Measurements from ENCODE around the gene C11orf86. TPM values are rescaled to one million over a fixed set of nuclear protein-coding genes. Genes with fewer than 3 reads are reported as not detected.
A peak's percentile ranks its signal among the peaks of the same experiment; 100 is the strongest.

The C11orf86 gene
- polyA plus RNA-seq, 1 experiment, result not detected

DNA sequence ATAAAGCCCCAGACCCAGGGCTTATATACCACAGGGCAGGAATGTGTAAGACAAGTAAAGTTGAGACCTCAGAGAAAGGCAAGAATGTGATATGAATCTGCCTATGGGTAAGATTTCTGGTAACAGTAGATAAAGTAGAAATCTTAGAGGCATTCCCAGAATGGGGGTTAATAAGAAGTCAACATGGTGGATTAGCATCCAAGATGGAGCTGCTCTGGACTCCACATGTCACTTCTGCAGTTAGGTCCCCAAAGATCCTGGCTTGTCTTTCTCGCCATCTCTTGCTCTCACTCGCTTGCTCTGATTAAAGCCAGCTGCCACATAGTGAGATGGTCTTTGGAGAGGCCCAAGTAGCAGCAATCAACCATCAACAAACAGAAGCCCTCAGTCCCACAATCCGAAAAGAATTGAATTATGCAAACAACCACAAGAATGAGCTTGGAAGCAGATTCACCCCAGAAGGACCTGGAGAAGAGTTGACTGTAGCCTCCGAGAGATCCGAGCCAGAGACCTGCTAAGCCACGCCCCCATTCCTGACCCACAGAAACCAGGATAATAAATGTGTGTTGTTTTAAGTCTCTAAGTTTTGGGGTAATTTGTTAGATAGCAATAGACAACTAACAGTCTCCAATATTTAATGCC is 5.4 kb upstream of the C11orf86 start:
- Histone ChIP-seq H3K4me3 (ENCODE audit: low read depth, low read length) (no peak overlapping the region), H3K27ac (ENCODE audit: low read depth, low read length) (peak overlapping the region; percentile 98), H3K27me3 (ENCODE audit: control insufficient read depth, insufficient read depth, low read length) (no peaks in the 10 kb centered on the region), H3K9me3 (ENCODE audit: control insufficient read depth, insufficient read depth, low read length) (no peaks in the 10 kb centered on the region)
- ChIA-PET POLR2A (interaction anchor here (0.6 to 1.2 kb wide), 5 partner anchors 18 to 126 kb away, joined by 3 to 10 read pairs (median 3); partner anchors contain the start of gene RCE1), CTCF (interaction anchor here (0.6 kb wide), 1 partner anchor 11 kb away, joined by 3 read pairs; the partner anchor contains the start of gene PC)
- TF ChIP-seq CTCF (IDR thresholded peaks at IDR 0.05; ENCODE audit: low read depth, low read length), result no peak
- peak; percentile 66 for DNase-seq (ENCODE audit: low read depth, low spot score)

DNA sequence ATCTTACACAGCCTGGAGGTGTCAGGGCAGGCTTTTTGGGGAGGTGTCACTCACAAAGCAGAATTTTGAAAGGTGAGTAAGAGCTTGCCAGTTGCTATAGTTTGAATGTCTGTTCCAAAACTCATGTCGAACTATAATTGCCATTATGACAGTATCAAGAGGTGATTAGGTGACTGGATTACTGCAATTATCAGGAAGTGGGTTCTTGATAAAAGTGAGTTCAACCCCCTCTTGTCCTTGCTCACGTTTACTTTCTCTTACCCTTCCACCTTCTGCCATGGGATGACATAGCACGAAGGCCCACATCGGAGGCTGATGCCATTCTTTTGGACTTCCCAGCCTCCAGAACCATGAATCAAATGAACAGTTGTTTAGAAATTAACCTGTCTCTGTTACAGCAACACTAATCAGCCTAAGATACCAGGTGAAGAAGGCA is 4.7 kb upstream of the C11orf86 start:
- H3K4me3 ChIP-seq (ENCODE audit: low read depth, low read length), result no peak overlapping the region
- CTCF ChIA-PET, result interaction anchor here (0.6 kb wide), 1 partner anchor 12 kb away, joined by 3 read pairs; the partner anchor contains the start of gene PC
- no peak for TF ChIP-seq CTCF (IDR thresholded peaks at IDR 0.05; ENCODE audit: low read depth, low read length)
- H3K9me3 ChIP-seq (ENCODE audit: control insufficient read depth, insufficient read depth, low read length), result no peaks in the 10 kb centered on the region
- H3K27me3 ChIP-seq (ENCODE audit: control insufficient read depth, insufficient read depth, low read length), result no peaks in the 10 kb centered on the region
- peak overlapping the region; percentile 98 for H3K27ac ChIP-seq (ENCODE audit: low read depth, low read length)
- POLR2A ChIA-PET, result interaction anchor here (1.0 to 1.4 kb wide), 5 partner anchors 11 to 127 kb away, joined by 3 to 10 read pairs (median 3); partner anchors contain the start of gene RCE1
- DNase-seq (ENCODE audit: low read depth, low spot score), result no peak

GRCh38 chr11:66970807-66971442 is 4.2 kb upstream of the C11orf86 start:
- CTCF ChIA-PET, result interaction anchor here (1.5 kb wide), 1 partner anchor 51 kb away, joined by 7 read pairs; no protein-coding TSS in a partner anchor

GRCh38 chr11:66971488-66971887 is 3.6 kb upstream of the C11orf86 start:
- DNase-seq (ENCODE audit: low read depth, low spot score), result no peak

More at GRCh38 chr11:66970807-66971442, 4.2 kb upstream of the C11orf86 start:
- no peaks in the 10 kb centered on the region for H3K9me3 ChIP-seq (ENCODE audit: control insufficient read depth, insufficient read depth, low read length)
- peak; percentile 99 for DNase-seq (ENCODE audit: low read depth, low spot score)
- H3K4me3 ChIP-seq (ENCODE audit: low read depth, low read length), result no peak overlapping the region
- H3K27ac ChIP-seq (ENCODE audit: low read depth, low read length), result peak overlapping the region; percentile 98
- POLR2A ChIA-PET, result interaction anchor here (0.8 to 1.4 kb wide), 6 partner anchors 12 to 128 kb away, joined by 3 to 10 read pairs (median 3); partner anchors contain the start of gene RCE1
- TF ChIP-seq CTCF (IDR thresholded peaks at IDR 0.05; ENCODE audit: low read depth, low read length), result no peak
- no peaks in the 10 kb centered on the region for H3K27me3 ChIP-seq (ENCODE audit: control insufficient read depth, insufficient read depth, low read length)

More at GRCh38 chr11:66971488-66971887, 3.6 kb upstream of the C11orf86 start:
- ChIA-PET POLR2A (interaction anchor here (0.6 to 1.4 kb wide), 3 partner anchors 12 to 41 kb away, joined by 3 to 15 read pairs (median 5); no protein-coding TSS in a partner anchor), CTCF (interaction anchor here (0.6 to 1.5 kb wide), 2 partner anchors 36 to 50 kb away, joined by 3 to 7 read pairs; no protein-coding TSS in a partner anchor)
- H3K27me3 ChIP-seq (ENCODE audit: control insufficient read depth, insufficient read depth, low read length), result no peaks in the 10 kb centered on the region
- no peaks in the 10 kb centered on the region; the same call in 1 of the 2 replicates for H3K9me3 ChIP-seq (ENCODE audit: control insufficient read depth, insufficient read depth, low read length)
- H3K27ac ChIP-seq (ENCODE audit: low read depth, low read length), result peak overlapping the region; percentile 98
- no peak for TF ChIP-seq CTCF (IDR thresholded peaks at IDR 0.05; ENCODE audit: low read depth, low read length)
- H3K4me3 ChIP-seq (ENCODE audit: low read depth, low read length), result no peak overlapping the region
